Vagina (tissue), 2 donors: ENCODE data around the gene RICTOR. TPM values are rescaled to one million over a fixed set of nuclear protein-coding genes. Genes with fewer than 3 reads are reported as not detected.
"Not testable (repeated sequence)": the region's sequence is repeated elsewhere in the genome, so short reads cannot be mapped to it uniquely, and the experiment has no call there.

ENCODE experiments used
- DNase-seq, 2 donors: peaks; one replicate each; pipeline ENCODE4 v3.0.0-alpha.2; 2017; ENCODE audit errors: extremely low spot score in 2 of 2
- H3K27ac ChIP-seq: fragments of 200-600 bp; sonication (generic); one replicate; pipeline ENCODE4 v1.5.1; 2019
- H3K27me3 ChIP-seq: fragments of 200-600 bp; sonication (generic); one replicate; pipeline ENCODE4 v1.5.1; 2019
- H3K36me3 ChIP-seq, 2 donors: fragments of 200-600 bp; sonication (generic); one replicate each; pipeline ENCODE4 v1.5.1; 2017 to 2019
- H3K4me1 ChIP-seq: fragments of 200-600 bp; sonication (generic); one replicate; pipeline ENCODE4 v1.5.1; 2019
- H3K4me3 ChIP-seq, 2 donors: fragments of 200-600 bp; sonication (generic); 1 replicate in 1 of 2; 2 replicates in 1 of 2; pipeline ENCODE4 v1.5.1; 2016 to 2019
- H3K9me3 ChIP-seq: fragments of 200-600 bp; sonication (generic); one replicate; pipeline ENCODE4 v1.5.1; 2019
- CTCF ChIP-seq, 3 experiments: fragments of 450-650 bp in 2 of 3; fragments of 200-600 bp in 1 of 3; sonication (generic) in 1 of 3; IDR thresholded peaks; one replicate each; pipeline ENCODE4 v1.5.1; 2017 to 2019; ENCODE audit warnings: antibody characterized with exemption in 3 of 3, mild to moderate bottlenecking in 2 of 3, moderate library complexity in 2 of 3
- POLR2A ChIP-seq, 2 donors: fragments of 450-650 bp; IDR thresholded peaks; one replicate each; pipeline ENCODE4 v1.6.1; 2017; ENCODE audit warnings: antibody characterized with exemption in 2 of 2, mild to moderate bottlenecking in 2 of 2, moderate library complexity in 2 of 2
- POLR2AphosphoS5 ChIP-seq, 2 donors: sonication (generic); formaldehyde crosslinking; IDR thresholded peaks; one replicate each; pipeline ENCODE4 v1.9.0; 2017; ENCODE audit warnings: antibody characterized with exemption in 2 of 2, mild to moderate bottlenecking in 2 of 2, low read depth in 1 of 2; ENCODE audit not compliant: insufficient read depth in 1 of 2
- intact Hi-C: fragments of 100-400 bp; cut with DNase I; formaldehyde crosslinking; loops from one replicate; pipeline ENCODE4 v1.15.1; 2023
- total RNA-seq: library from RNA; depleted of rRNA; stranded (reverse); fragments of >200 nt; gene quantifications from one replicate; pipeline ENCODE4 v1.2.3, GENCODE V29; 2016

Gene RICTOR
- total RNA-seq, 1 donor from 2014 or later, result 39.3 TPM

- no peaks in the 10 kb centered on the region for H3K9me3 ChIP-seq
- DNase-seq, result no peak
- H3K27me3 ChIP-seq, result no peaks in the 10 kb centered on the region
- no peak overlapping the region for H3K4me3 ChIP-seq
- H3K36me3 ChIP-seq, result no peaks in the 10 kb centered on the region
- TF ChIP-seq POLR2AphosphoS5 (IDR thresholded peaks at IDR 0.05; ENCODE audit: insufficient read depth in 1 of 2, low read depth in 1 of 2), result no peak
- TF ChIP-seq CTCF (IDR thresholded peaks at IDR 0.05), result no peak
- no peak for TF ChIP-seq POLR2A (IDR thresholded peaks at IDR 0.05)
- intact Hi-C loops, result no loop called here
- no peak overlapping the region for H3K27ac ChIP-seq
- H3K4me1 ChIP-seq, result peaks cover 39% of the 10 kb centered on the region
Measured at GRCh38 chr5:39055027-39055767, 19.0 kb downstream of the RICTOR start.

GRCh38 chr5:39053189-39053588 is 21.0 kb downstream of the RICTOR start:
- Histone ChIP-seq H3K4me1 (peaks cover 38% of the 10 kb centered on the region), H3K9me3 (no peaks in the 10 kb centered on the region), H3K36me3 (no peaks in the 10 kb centered on the region), H3K27ac (no peak overlapping the region), H3K27me3 (no peaks in the 10 kb centered on the region), H3K4me3 (no peak overlapping the region)
- intact Hi-C loops, result no loop called here
- TF ChIP-seq POLR2AphosphoS5 (IDR thresholded peaks at IDR 0.05; ENCODE audit: insufficient read depth in 1 of 2, low read depth in 1 of 2) (no peak), POLR2A (IDR thresholded peaks at IDR 0.05) (no peak)
- no peak for DNase-seq

- peaks cover 36% of the 10 kb centered on the region for H3K4me1 ChIP-seq
Measured at GRCh38 chr5:39052141-39052540, 22.1 kb downstream of the RICTOR start.

GRCh38 chr5:39049315-39049714 is 24.9 kb downstream of the RICTOR start:
- Histone ChIP-seq H3K9me3 (no peaks in the 10 kb centered on the region), H3K4me1 (peaks cover 22% of the 10 kb centered on the region), H3K27me3 (no peaks in the 10 kb centered on the region), H3K27ac (no peak overlapping the region), H3K36me3 (no peaks in the 10 kb centered on the region), H3K4me3 (no peak overlapping the region)
- DNase-seq, result no peak
- intact Hi-C loops, result no loop called here
- TF ChIP-seq POLR2A (IDR thresholded peaks at IDR 0.05) (no peak), CTCF (IDR thresholded peaks at IDR 0.05) (no peak), POLR2AphosphoS5 (IDR thresholded peaks at IDR 0.05; ENCODE audit: insufficient read depth in 1 of 2, low read depth in 1 of 2) (no peak)

More at GRCh38 chr5:39052141-39052540, 22.1 kb downstream of the RICTOR start:
- H3K9me3 ChIP-seq, result no peaks in the 10 kb centered on the region
- no peak overlapping the region for H3K4me3 ChIP-seq
- DNase-seq, result no peak
- intact Hi-C loops, result no loop called here
- TF ChIP-seq POLR2AphosphoS5 (IDR thresholded peaks at IDR 0.05; ENCODE audit: insufficient read depth in 1 of 2, low read depth in 1 of 2) (no peak), POLR2A (IDR thresholded peaks at IDR 0.05) (no peak), CTCF (IDR thresholded peaks at IDR 0.05) (no peak)
- H3K27ac ChIP-seq, result no peak overlapping the region
- no peaks in the 10 kb centered on the region for H3K27me3 ChIP-seq
- no peaks in the 10 kb centered on the region for H3K36me3 ChIP-seq

- Histone ChIP-seq H3K4me3 (no peak overlapping the region), H3K4me1 (no peaks in the 10 kb centered on the region), H3K27ac (no peak overlapping the region), H3K36me3 (no peaks in the 10 kb centered on the region), H3K9me3 (no peaks in the 10 kb centered on the region), H3K27me3 (no peaks in the 10 kb centered on the region)
- DNase-seq, result no peak
- TF ChIP-seq POLR2A (IDR thresholded peaks at IDR 0.05), result no peak
- TF ChIP-seq CTCF (IDR thresholded peaks at IDR 0.05), result no peak
- TF ChIP-seq POLR2AphosphoS5 (IDR thresholded peaks at IDR 0.05; ENCODE audit: insufficient read depth in 1 of 2, low read depth in 1 of 2), result no peak
- intact Hi-C loops, result no loop called here
Measured at GRCh38 chr5:39040875-39041274, 33.3 kb downstream of the RICTOR start.

GRCh38 chr5:39034493-39034892 is 39.7 kb downstream of the RICTOR start:
- DNase-seq, H3K27me3 ChIP-seq, H3K27ac ChIP-seq, H3K4me3 ChIP-seq, H3K9me3 ChIP-seq, H3K36me3 ChIP-seq, H3K4me1 ChIP-seq, intact Hi-C loops: not testable (repeated sequence)
